Retinal pigment epithelial cell (primary cell): Measurements from ENCODE around the gene PLOD3.
A peak's percentile ranks its signal among the peaks of the same experiment; 100 is the strongest.

Source experiments
- DNase-seq: peaks from one replicate; pipeline ENCODE4 v3.0.0-alpha.2; 2010; ENCODE audit warnings: low read depth
- H3K4me3 ChIP-seq: 2 replicates; pipeline ENCODE4 v1.5.1; 2011; ENCODE audit warnings: mild to moderate bottlenecking, low read length, control low read depth, moderate library complexity
- CTCF ChIP-seq: conservative IDR thresholded peaks from 2 replicates; pipeline ENCODE4 v1.5.1; 2011; ENCODE audit warnings: low read depth, low read length, control low read depth, inconsistent platforms

Gene PLOD3

DNA sequence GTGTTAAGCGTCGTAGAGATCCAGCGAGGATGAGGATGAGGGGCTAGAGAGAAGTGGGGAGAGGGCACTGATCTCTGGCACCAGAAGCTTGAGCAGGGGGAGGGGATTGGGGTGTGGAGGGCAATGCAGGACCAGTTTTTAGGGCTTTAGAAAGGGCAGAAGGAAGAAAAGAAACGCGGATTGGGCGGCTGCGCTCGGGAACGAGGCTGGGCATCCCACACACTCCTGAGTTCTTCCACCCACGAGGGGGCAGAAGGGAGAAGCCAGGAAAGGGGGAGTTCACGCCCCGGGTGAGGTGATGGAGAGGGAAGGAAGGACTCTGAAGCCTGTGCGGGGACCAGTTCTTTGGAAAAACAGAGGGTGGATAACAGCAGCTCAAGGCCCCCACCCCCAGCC lies 45.9 kb downstream of the PLOD3 start:
- TF ChIP-seq CTCF, result peak; percentile 35
- no peak overlapping the region for H3K4me3 ChIP-seq
- DNase-seq, result no peak

DNA sequence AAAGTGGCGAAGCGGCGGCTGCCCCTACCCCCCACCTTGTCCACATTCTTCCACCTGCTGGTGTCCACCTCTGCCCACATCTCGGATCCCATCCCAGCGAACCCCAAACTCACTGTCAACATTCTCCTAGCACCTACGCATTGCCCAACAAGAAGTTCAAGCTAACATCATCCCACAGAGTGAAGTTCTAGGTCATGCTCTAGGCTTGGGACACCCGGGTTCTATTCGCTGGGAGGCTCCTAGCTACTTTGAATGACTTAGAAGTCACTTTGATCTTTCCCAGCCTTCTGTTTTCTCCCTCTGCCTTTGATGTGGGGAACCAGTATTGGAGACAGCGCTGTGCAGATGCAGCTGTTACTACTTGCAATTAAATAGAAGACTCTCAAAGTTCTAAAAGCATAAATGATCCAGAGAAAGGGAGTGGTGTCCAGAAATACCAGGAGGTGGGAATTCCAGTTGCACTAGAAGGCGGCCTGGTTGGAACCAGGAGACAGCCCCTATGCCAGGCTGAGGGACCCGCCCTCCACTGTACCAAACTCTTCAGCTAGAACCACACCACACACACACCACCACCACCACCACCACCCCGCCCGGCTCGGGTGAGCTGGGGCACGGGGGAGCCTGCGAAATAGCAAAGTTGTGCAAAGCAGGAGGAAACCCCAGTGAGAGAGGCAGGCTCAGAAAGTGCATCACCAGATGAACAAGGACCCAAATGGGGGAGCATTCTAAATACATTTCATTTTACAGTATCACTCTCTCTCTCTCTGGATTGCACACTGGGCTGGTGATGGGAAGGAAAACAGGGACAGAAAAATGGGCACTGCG lies 46.6 kb downstream of the PLOD3 start:
- TF ChIP-seq CTCF, result no peak
- DNase-seq, result no peak
- H3K4me3 ChIP-seq, result no peak overlapping the region

DNA sequence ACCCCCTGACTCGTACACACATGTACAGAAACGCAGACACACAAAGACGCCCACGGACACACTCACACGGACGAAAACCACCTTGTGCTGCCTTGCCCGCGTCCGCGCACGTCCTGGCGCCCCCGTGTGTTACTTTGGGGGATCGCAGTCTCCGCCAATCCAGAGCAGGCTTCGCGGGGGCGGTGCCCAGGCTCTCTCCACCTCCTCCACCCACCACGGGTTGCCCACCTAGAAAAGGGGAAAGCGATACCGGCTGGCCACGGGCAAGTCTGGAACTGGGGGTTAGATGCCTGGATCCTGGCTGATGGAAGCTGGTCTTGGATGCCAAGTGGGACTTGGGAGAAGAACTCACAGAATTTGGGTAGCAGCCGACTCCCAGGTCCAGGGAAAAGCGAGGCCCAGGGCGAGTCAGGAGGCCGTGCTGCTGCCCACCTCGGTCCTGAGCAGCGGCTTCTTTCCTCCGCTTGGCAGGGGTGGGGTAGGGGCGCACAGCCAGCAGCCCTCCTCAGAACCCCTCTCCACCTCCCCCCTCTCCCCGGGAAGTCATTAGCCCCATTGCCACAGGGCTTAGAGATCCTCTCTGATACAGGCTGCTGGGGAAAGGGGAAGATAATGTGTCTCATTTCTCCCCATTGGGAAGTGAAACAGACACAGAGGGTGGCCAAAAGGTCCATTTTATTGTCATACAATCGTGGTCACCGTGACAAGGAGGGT lies 47.4 kb downstream of the PLOD3 start:
- peak; percentile 94 for TF ChIP-seq CTCF
- no peak for DNase-seq
- H3K4me3 ChIP-seq, result no peak overlapping the region

GRCh38 chr7:101169110-101169837 lies 48.1 kb downstream of the PLOD3 start:
- no peak for DNase-seq
- TF ChIP-seq CTCF, result no peak
- no peak overlapping the region for H3K4me3 ChIP-seq

GRCh38 chr7:101168412-101169049 lies 48.9 kb downstream of the PLOD3 start:
- H3K4me3 ChIP-seq, result no peak overlapping the region

More at GRCh38 chr7:101168412-101169049, 48.9 kb downstream of the PLOD3 start:
- TF ChIP-seq CTCF, result no peak
- DNase-seq, result no peak
